Progenitor cell of endocrine pancreas (in vitro differentiated cells): Measurements from ENCODE around the gene CAVIN3. TPM values are rescaled to one million over a fixed set of nuclear protein-coding genes. Genes with fewer than 3 reads are reported as not detected.

Source experiments
- DNase-seq: peaks from one replicate; pipeline ENCODE4 v3.0.0; 2021; ENCODE audit warnings: low spot score; ENCODE audit not compliant: unreplicated experiment
- H3K27ac Mint-ChIP-seq: 2 replicates; pipeline ENCODE4 v1.8.0; 2021; ENCODE audit warnings: mild to moderate bottlenecking, moderate library complexity, mixed read lengths
- H3K27me3 Mint-ChIP-seq: 2 replicates; pipeline ENCODE4 v1.8.0; 2021; ENCODE audit warnings: mixed read lengths
- H3K36me3 Mint-ChIP-seq: 2 replicates; pipeline ENCODE4 v1.8.0; 2022; ENCODE audit warnings: mixed read lengths; ENCODE audit not compliant: insufficient read depth
- H3K4me1 Mint-ChIP-seq: 2 replicates; pipeline ENCODE4 v1.8.0; 2021; ENCODE audit warnings: low read depth, mixed read lengths
- H3K4me3 Mint-ChIP-seq: 2 replicates; pipeline ENCODE4 v1.8.0; 2021; ENCODE audit warnings: low read depth, mild to moderate bottlenecking, moderate library complexity, mixed read lengths
- H3K9me3 Mint-ChIP-seq: 2 replicates; pipeline ENCODE4 v1.8.0; 2021; ENCODE audit warnings: low read depth, mixed read lengths
- CTCF ChIP-seq: fragments of 200-600 bp; sonication (generic); IDR thresholded peaks from one replicate; pipeline ENCODE4 v1.5.0; 2021; ENCODE audit warnings: antibody characterized with exemption, mild to moderate bottlenecking; ENCODE audit not compliant: unreplicated experiment
- total RNA-seq: library from RNA; stranded (reverse); gene quantifications from 2 replicates; pipeline ENCODE4 v1.2.1, GENCODE V29; 2021

CAVIN3 gene
- total RNA-seq, 1 donor from 2014 or later = 6.7 TPM

DNA sequence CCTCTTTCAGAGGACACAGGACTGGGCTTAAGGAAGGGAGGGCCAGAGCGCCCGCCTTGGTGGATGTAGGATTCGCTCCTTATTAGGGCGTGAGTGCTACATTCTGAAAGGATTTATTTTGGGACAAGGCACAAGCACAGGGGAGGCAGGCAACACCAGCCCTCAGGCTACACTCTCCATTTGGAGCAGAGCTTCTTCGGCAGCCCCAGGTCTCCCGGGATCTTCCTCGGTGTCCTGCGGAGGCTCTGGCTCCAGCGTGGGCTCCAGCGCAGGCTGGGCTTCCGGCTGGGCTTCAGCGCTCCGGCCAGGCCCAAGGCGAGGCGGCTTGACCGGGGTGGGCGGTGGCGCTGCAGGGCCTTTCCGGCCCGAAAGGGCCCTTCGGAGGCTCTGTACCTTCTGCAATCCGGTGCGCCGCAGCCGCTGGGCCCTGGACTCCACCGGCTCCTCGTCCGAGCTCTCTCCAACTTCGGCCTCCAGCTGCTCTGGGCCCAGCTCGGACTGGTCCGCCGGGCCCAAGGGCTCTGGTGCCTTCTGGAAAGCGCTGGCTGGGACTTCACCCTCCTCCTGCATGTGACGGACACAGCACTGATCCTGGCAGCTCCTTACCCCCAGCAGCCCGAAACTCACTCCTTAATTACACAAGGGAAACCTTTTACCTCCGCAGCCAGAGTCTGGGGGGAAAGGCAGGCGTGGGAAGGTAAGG is 1.1 kb downstream of the CAVIN3 start:
- no peak for TF ChIP-seq CTCF
- no peaks in the 10 kb centered on the region for H3K9me3 Mint-ChIP-seq
- H3K27ac Mint-ChIP-seq = peak overlapping the region; percentile 92
- DNase-seq = no peak
- H3K27me3 Mint-ChIP-seq = peaks cover 15% of the 10 kb centered on the region
- peak overlapping the region; percentile 64 for H3K4me3 Mint-ChIP-seq
- H3K4me1 Mint-ChIP-seq = peaks cover 35% of the 10 kb centered on the region
- H3K36me3 Mint-ChIP-seq = no peaks in the 10 kb centered on the region

GRCh38 chr11:6318204-6318603 is 2.1 kb downstream of the CAVIN3 start:
- Mint-ChIP-seq H3K27ac (no peak overlapping the region), H3K4me1 (peaks cover 28% of the 10 kb centered on the region), H3K27me3 (peaks cover 15% of the 10 kb centered on the region), H3K4me3 (no peak overlapping the region), H3K36me3 (no peaks in the 10 kb centered on the region), H3K9me3 (no peaks in the 10 kb centered on the region)
- DNase-seq = no peak
- no peak for TF ChIP-seq CTCF

- Mint-ChIP-seq H3K4me1 (peaks cover 13% of the 10 kb centered on the region), H3K4me3 (no peak overlapping the region), H3K36me3 (no peaks in the 10 kb centered on the region), H3K27ac (no peak overlapping the region), H3K9me3 (no peaks in the 10 kb centered on the region), H3K27me3 (peaks cover 13% of the 10 kb centered on the region)
- TF ChIP-seq CTCF = peak; percentile 79
- peak; percentile 29 for DNase-seq
Observed at GRCh38 chr11:6315811-6316425, 4.4 kb downstream of the CAVIN3 start.

DNA sequence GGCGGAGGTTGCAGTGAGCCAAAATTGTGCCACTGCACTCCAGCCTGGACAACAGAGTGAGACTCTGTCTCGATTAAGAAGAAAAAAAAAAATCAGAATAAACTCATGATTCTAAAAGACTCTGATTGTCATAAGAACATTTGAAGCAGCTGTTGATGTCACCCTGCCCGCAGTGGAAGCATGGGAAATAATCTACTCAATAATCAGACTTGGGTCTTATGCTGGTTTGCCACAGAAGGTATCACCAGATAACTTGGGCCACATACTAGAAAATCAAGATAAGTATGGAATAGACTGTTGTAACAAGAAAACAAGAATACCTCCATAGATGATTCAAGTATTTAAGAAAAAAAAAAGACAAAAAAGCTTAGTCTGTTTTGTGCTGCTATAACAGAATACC is 8.2 kb downstream of the CAVIN3 start:
- no peak for DNase-seq
- H3K36me3 Mint-ChIP-seq = no peaks in the 10 kb centered on the region
- H3K27ac Mint-ChIP-seq = no peak overlapping the region
- H3K4me1 Mint-ChIP-seq = peaks cover 2% of the 10 kb centered on the region
- H3K9me3 Mint-ChIP-seq = no peaks in the 10 kb centered on the region
- H3K27me3 Mint-ChIP-seq = peaks cover 6% of the 10 kb centered on the region
- no peak for TF ChIP-seq CTCF
- no peak overlapping the region for H3K4me3 Mint-ChIP-seq

GRCh38 chr11:6307876-6308275 is 12.4 kb downstream of the CAVIN3 start:
- Mint-ChIP-seq H3K4me3 (no peak overlapping the region), H3K36me3 (no peaks in the 10 kb centered on the region), H3K27ac (no peak overlapping the region), H3K27me3 (peaks cover 7% of the 10 kb centered on the region), H3K4me1 (no peaks in the 10 kb centered on the region), H3K9me3 (no peaks in the 10 kb centered on the region)
- TF ChIP-seq CTCF = no peak
- no peak for DNase-seq
